ENCODE data around the gene TMEM108.

TMEM108 gene

DNA sequence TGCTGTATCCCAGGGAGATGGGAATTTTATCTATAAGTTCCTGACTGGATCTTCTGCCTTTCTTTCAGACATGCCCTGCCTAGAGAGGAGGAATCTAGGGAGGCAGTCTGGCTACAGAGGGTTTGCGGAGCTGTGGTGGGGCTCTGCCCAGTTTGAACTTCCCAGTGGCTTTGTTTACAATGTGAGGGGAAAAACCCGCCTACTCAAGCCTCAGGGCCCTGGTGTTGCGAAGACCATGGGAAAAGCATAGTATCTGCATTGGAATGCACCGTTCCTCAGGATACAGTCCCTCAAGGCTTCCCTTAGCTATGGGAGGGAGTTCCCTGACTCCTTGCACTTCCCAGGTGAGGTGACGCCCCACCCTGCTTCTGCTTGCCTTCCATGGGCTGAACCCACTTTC lies 168.7 kb downstream of the TMEM108 start:
- TF ChIP-seq TRIM28 (IDR thresholded peaks at IDR 0.05; ENCODE audit: borderline replicate concordance, low read length) (no peak), ZNF423 (tag by site-specific recombination; IDR thresholded peaks at IDR 0.05) (no peak), ZNF302 (tag by site-specific recombination; IDR thresholded peaks at IDR 0.05; ENCODE audit: low read depth) (no peak), ZNF561 (tag by site-specific recombination; IDR thresholded peaks at IDR 0.05; ENCODE audit: borderline replicate concordance) (no peak), ZNF157 (tag by site-specific recombination; IDR thresholded peaks at IDR 0.05) (no peak), REPIN1 (tag by site-specific recombination; IDR thresholded peaks at IDR 0.05; ENCODE audit: low read depth) (no peak), ZNF404 (tag by site-specific recombination; IDR thresholded peaks at IDR 0.05) (no peak), ZNF223 (tag by site-specific recombination; IDR thresholded peaks at IDR 0.05) (no peak), HOXD13 (CRISPR knock-in tag; IDR thresholded peaks at IDR 0.05; ENCODE audit: borderline replicate concordance) (no peak), EGR2 (tag by site-specific recombination; IDR thresholded peaks at IDR 0.05; ENCODE audit: low read depth) (no peak), ZNF274 (IDR thresholded peaks at IDR 0.05; ENCODE audit: low read length) (no peak), ZNF274 (tag by site-specific recombination; IDR thresholded peaks at IDR 0.05; ENCODE audit: borderline replicate concordance) (no peak), BCL11B (tag by site-specific recombination; IDR thresholded peaks at IDR 0.05; ENCODE audit: low read depth) (no peak)
- TF ChIP-seq, protein P1, sequence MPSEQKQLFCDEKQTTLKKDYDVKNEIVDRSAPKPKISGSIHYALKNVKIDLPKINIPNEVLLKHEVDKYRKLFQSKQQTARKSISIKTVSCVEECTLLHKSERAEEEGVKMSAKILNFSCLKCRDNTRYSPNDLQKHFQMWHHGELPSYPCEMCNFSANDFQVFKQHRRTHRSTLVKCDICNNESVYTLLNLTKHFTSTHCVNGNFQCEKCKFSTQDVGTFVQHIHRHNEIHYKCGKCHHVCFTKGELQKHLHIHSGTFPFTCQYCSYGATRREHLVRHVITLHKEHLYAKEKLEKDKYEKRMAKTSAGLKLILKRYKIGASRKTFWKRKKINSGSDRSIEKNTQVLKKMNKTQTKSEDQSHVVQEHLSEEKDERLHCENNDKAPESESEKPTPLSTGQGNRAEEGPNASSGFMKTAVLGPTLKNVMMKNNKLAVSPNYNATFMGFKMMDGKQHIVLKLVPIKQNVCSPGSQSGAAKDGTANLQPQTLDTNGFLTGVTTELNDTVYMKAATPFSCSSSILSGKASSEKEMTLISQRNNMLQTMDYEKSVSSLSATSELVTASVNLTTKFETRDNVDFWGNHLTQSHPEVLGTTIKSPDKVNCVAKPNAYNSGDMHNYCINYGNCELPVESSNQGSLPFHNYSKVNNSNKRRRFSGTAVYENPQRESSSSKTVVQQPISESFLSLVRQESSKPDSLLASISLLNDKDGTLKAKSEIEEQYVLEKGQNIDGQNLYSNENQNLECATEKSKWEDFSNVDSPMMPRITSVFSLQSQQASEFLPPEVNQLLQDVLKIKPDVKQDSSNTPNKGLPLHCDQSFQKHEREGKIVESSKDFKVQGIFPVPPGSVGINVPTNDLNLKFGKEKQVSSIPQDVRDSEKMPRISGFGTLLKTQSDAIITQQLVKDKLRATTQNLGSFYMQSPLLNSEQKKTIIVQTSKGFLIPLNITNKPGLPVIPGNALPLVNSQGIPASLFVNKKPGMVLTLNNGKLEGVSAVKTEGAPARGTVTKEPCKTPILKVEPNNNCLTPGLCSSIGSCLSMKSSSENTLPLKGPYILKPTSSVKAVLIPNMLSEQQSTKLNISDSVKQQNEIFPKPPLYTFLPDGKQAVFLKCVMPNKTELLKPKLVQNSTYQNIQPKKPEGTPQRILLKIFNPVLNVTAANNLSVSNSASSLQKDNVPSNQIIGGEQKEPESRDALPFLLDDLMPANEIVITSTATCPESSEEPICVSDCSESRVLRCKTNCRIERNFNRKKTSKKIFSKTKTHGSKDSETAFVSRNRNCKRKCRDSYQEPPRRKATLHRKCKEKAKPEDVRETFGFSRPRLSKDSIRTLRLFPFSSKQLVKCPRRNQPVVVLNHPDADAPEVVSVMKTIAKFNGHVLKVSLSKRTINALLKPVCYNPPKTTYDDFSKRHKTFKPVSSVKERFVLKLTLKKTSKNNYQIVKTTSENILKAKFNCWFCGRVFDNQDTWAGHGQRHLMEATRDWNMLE (tag by site-specific recombination; conservative IDR thresholded peaks at IDR 0.05; ENCODE audit: low read depth): no peak
- TF ChIP-seq, protein P2, sequence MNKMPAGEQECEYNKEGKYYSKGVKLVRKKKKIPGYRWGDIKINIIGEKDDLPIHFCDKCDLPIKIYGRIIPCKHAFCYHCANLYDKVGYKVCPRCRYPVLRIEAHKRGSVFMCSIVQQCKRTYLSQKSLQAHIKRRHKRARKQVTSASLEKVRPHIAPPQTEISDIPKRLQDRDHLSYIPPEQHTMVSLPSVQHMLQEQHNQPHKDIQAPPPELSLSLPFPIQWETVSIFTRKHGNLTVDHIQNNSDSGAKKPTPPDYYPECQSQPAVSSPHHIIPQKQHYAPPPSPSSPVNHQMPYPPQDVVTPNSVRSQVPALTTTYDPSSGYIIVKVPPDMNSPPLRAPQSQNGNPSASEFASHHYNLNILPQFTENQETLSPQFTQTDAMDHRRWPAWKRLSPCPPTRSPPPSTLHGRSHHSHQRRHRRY (tag by site-specific recombination; IDR thresholded peaks at IDR 0.05): no peak
- TF ChIP-seq, protein P3, sequence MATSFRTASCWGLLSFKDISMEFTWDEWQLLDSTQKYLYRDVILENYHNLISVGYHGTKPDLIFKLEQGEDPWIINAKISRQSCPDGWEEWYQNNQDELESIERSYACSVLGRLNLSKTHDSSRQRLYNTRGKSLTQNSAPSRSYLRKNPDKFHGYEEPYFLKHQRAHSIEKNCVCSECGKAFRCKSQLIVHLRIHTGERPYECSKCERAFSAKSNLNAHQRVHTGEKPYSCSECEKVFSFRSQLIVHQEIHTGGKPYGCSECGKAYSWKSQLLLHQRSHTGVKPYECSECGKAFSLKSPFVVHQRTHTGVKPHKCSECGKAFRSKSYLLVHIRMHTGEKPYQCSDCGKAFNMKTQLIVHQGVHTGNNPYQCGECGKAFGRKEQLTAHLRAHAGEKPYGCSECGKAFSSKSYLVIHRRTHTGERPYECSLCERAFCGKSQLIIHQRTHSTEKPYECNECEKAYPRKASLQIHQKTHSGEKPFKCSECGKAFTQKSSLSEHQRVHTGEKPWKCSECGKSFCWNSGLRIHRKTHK (tag by site-specific recombination; IDR thresholded peaks at IDR 0.05): no peak
- Histone ChIP-seq H3K9me3 (ENCODE audit: control insufficient read depth, insufficient read depth, low read depth, low read length) (no peaks in the 10 kb centered on the region), H3K36me3 (ENCODE audit: control insufficient read depth in 2 of 2, insufficient read depth in 1 of 2, low read length in 2 of 2) (no peaks in the 10 kb centered on the region), H3K4me3 (ENCODE audit: low read depth, low read length) (no peak overlapping the region), H3K4me1 (ENCODE audit: control insufficient read depth, insufficient read depth, low read length) (0 out of 2 replicates have a peak, but pooled peaks cover 3% of the 10 kb centered on the region), H3K27ac (ENCODE audit: extremely low read depth, low read depth, low read length) (no peak overlapping the region)
- ChIA-PET CTCF (no interaction called here), POLR2A (no interaction called here)

DNA sequence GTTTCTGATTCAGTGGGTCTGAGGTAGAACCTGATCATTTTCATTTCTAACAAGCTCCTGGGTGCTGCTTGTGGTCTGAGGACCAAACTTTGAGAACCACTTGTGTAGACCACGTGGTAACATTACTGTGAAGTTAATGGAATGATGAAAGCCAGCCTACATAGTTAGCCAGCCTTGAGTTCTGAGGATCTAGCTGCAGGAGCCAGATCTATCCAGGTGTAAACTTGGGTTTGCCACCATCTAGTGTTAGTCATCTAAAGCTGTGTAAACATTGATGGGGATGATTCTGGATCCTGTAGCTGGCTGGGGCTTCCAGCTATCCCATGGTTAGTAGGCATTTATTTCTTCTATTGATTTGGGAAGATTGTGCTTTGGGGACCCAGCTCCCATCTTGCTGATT lies 170.0 kb downstream of the TMEM108 start:
- ChIA-PET POLR2A (no interaction called here), CTCF (no interaction called here)

More for the DNA sequence above, 170.0 kb downstream of the TMEM108 start:
- no peak overlapping the region for H3K27ac ChIP-seq (ENCODE audit: extremely low read depth, low read depth, low read length)
- no peak overlapping the region for H3K4me3 ChIP-seq (ENCODE audit: low read depth, low read length)
- no peaks in the 10 kb centered on the region for H3K36me3 ChIP-seq (ENCODE audit: control insufficient read depth in 2 of 2, insufficient read depth in 1 of 2, low read length in 2 of 2)
- TF ChIP-seq KLF16 (tag by site-specific recombination; IDR thresholded peaks at IDR 0.05) (no peak), ZNF138 (tag by site-specific recombination; IDR thresholded peaks at IDR 0.05; ENCODE audit: borderline replicate concordance) (no peak), ZSCAN16 (tag by site-specific recombination; IDR thresholded peaks at IDR 0.05) (no peak), ZNF132 (tag by site-specific recombination; IDR thresholded peaks at IDR 0.05; ENCODE audit: borderline replicate concordance) (no peak)
- H3K9me3 ChIP-seq (ENCODE audit: control insufficient read depth, insufficient read depth, low read depth, low read length): no peaks in the 10 kb centered on the region
- H3K4me1 ChIP-seq (ENCODE audit: control insufficient read depth, insufficient read depth, low read length): 0 out of 2 replicates have a peak, but pooled peaks cover 3% of the 10 kb centered on the region

All from HEK293 (cell line).